Large intestine (tissue), 3 donors: ENCODE results near the gene FAM83C. TPM values are rescaled to one million over a fixed set of nuclear protein-coding genes. Genes with fewer than 3 reads are reported as not detected.

ENCODE experiments used
- DNase-seq, 2 donors: peaks; one replicate each; pipeline versions ENCODE4 v3.0.0 to v3.0.0-alpha.2; 2013
- H3K27ac ChIP-seq: one replicate; pipeline ENCODE4 v1.5.1; 2013; ENCODE audit warnings: low read length
- H3K27me3 ChIP-seq: 2 replicates; pipeline ENCODE4 v1.6.1; 2013; ENCODE audit warnings: low read length; ENCODE audit not compliant: control insufficient read depth, insufficient read depth
- H3K36me3 ChIP-seq: 2 replicates; pipeline ENCODE4 v1.6.1; 2013; ENCODE audit warnings: low read length; ENCODE audit not compliant: control insufficient read depth, insufficient read depth
- H3K4me1 ChIP-seq: one replicate; pipeline ENCODE4 v1.6.1; 2013; ENCODE audit warnings: low read length; ENCODE audit not compliant: control insufficient read depth, insufficient read depth
- H3K4me3 ChIP-seq: one replicate; pipeline ENCODE4 v1.5.1; 2013; ENCODE audit warnings: low read length
- H3K9me3 ChIP-seq: one replicate; pipeline ENCODE4 v1.6.1; 2013; ENCODE audit warnings: mild to moderate bottlenecking, low read depth, low read length, moderate library complexity; ENCODE audit not compliant: control insufficient read depth
- WGBS: methylation state at CpG from one replicate; pipeline ENCODE4 v1.1.5; 2013; ENCODE audit warnings: low lambda C conversion rate; ENCODE audit not compliant: insufficient coverage; 5-methylcytosine and 5-hydroxymethylcytosine counted together
- polyA plus RNA-seq: library from polyadenylated mRNA; unstranded; fragments of 120-200 nt; gene quantifications from one replicate; pipeline ENCODE4 v1.2.1, GENCODE V29; 2013

Gene FAM83C
- polyA plus RNA-seq, 1 donor = 0.01 TPM

GRCh38 chr20:35328689-35329088 is 36.5 kb upstream of the FAM83C start:
- 90% methylated on average over 2 of the region's 4 CpGs for WGBS
- Histone ChIP-seq H3K27ac (peak overlapping the region; percentile 84), H3K4me1 (peaks cover 41% of the 10 kb centered on the region), H3K27me3 (no peaks in the 10 kb centered on the region), H3K36me3 (peaks cover 2% of the 10 kb centered on the region), H3K9me3 (no peaks in the 10 kb centered on the region), H3K4me3 (no peak overlapping the region)
- DNase-seq = no peak

- no CpG with 5 or more reads among the region's 3 CpGs for WGBS
- no peaks in the 10 kb centered on the region for H3K9me3 ChIP-seq
- DNase-seq = no peak
- no peaks in the 10 kb centered on the region for H3K27me3 ChIP-seq
- no peak overlapping the region for H3K4me3 ChIP-seq
- H3K4me1 ChIP-seq = peaks cover 41% of the 10 kb centered on the region
- H3K36me3 ChIP-seq = peaks cover 2% of the 10 kb centered on the region
- peak overlapping the region; percentile 84 for H3K27ac ChIP-seq
These were observed 36.0 kb upstream of the FAM83C start for GRCh38 chr20:35328095-35328685.

DNA sequence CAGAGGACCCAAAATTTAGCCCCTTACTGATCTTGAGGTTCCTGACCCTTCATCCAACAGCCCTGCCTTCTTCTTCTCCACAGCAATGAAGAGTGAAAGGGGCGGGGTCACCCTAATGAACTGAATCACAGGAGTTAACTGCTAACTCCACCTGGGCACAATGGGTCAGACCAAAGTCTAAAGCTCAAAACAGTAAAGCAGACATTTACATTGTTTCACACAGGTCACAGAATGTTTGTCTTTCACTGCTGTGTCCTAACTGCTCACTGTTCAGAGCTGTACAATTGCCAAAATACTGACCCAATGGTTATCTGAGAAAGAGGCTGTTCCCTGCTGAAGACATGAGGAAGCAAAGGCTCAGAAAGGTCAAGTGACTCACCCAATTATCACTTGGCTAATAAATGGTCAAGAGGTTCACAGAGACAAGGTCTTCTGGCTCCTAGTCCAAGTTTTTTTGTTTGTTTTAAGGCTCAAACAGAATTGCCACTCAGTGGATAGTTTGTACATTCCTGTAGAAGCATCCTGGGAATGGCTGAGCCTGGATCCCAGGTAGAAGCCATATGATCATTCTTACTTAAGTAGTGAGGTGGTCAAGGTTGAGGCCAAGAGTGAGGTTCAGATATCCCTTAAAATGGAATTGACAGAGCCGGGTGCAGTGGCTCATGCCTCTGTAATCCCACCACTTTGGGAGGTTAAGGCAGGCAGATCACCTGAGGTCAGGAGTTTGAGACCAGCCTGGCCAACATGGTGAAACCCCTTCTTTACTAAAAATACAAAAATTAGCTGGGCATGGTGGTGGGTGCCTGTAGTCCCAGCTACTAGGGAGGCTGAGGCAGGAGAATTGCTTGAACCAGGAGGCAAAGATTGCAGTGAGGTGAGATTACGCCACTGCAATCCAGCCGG is 35.1 kb upstream of the FAM83C start:
- H3K36me3 ChIP-seq = no peaks in the 10 kb centered on the region
- H3K9me3 ChIP-seq = no peaks in the 10 kb centered on the region
- peaks cover 41% of the 10 kb centered on the region for H3K4me1 ChIP-seq
- WGBS = 55% methylated on average over 2 of the region's 4 CpGs
- H3K4me3 ChIP-seq = no peak overlapping the region
- DNase-seq = peak; percentile 89 to 97
- no peaks in the 10 kb centered on the region for H3K27me3 ChIP-seq
- H3K27ac ChIP-seq = peak overlapping the region; percentile 84

- Histone ChIP-seq H3K36me3 (no peaks in the 10 kb centered on the region), H3K9me3 (no peaks in the 10 kb centered on the region), H3K27ac (peak overlapping the region; percentile 84), H3K27me3 (no peaks in the 10 kb centered on the region), H3K4me3 (no peak overlapping the region), H3K4me1 (peaks cover 41% of the 10 kb centered on the region)
- 67% methylated on average over 1 of the region's 3 CpGs for WGBS
- no peak for DNase-seq
These were observed 34.5 kb upstream of the FAM83C start for GRCh38 chr20:35326740-35327073.

DNA sequence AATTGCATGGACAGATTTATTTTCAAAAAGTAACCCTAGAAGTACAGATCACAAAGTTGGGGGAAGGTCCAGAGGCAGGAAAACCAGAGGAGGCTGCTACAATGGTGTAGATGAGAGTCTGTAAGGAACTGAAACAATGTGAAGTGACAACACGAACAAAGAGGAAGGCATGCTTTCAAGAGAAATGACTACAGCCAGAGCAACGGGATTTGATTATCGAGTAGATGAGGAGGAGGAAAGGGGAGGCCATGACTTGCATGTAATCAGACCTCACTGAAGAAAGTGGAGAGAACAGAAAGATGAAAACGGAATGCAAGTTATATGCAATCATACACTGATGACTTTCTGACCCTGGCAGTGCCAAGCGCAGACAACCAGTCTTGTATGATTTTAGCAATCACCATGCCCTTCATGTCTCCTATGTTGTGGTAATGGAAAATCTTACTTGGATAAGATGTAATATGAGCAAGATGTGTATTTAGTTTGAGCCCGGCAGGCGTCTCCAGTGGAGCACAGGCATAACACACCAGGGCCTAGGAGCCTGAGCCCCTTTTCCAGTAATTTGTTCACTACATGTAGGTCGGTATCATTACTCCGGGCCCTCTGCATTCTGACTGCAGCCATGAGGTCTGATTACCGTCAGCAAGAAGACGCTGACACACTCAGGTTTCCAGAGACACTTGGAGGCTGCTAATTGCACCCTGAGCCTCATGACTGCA is 34.0 kb upstream of the FAM83C start:
- Histone ChIP-seq H3K4me1 (peaks cover 41% of the 10 kb centered on the region), H3K9me3 (no peaks in the 10 kb centered on the region), H3K36me3 (no peaks in the 10 kb centered on the region), H3K27ac (peak overlapping the region; percentile 84), H3K4me3 (no peak overlapping the region), H3K27me3 (no peaks in the 10 kb centered on the region)
- WGBS = 100% methylated on average over 1 of the region's 11 CpGs
- DNase-seq = peak; percentile 53 to 76

- DNase-seq = peak in 1 of 2 donors; percentile 67
- Histone ChIP-seq H3K9me3 (no peaks in the 10 kb centered on the region), H3K36me3 (no peaks in the 10 kb centered on the region), H3K27me3 (no peaks in the 10 kb centered on the region), H3K4me1 (peaks cover 47% of the 10 kb centered on the region), H3K4me3 (no peak overlapping the region), H3K27ac (peak overlapping the region; percentile 84)
- 70% methylated on average over 2 of the region's 6 CpGs for WGBS
These were observed 33.2 kb upstream of the FAM83C start for GRCh38 chr20:35325401-35325800.

- peak overlapping the region; percentile 77 for H3K27ac ChIP-seq
- peak; percentile 57 to 77 for DNase-seq
- H3K4me1 ChIP-seq = peaks cover 48% of the 10 kb centered on the region
- H3K36me3 ChIP-seq = no peaks in the 10 kb centered on the region
- no CpG with 5 or more reads among the region's 3 CpGs for WGBS
- no peaks in the 10 kb centered on the region for H3K27me3 ChIP-seq
- no peaks in the 10 kb centered on the region for H3K9me3 ChIP-seq
- no peak overlapping the region for H3K4me3 ChIP-seq
These were observed 28.3 kb upstream of the FAM83C start for GRCh38 chr20:35320396-35321126.

DNA sequence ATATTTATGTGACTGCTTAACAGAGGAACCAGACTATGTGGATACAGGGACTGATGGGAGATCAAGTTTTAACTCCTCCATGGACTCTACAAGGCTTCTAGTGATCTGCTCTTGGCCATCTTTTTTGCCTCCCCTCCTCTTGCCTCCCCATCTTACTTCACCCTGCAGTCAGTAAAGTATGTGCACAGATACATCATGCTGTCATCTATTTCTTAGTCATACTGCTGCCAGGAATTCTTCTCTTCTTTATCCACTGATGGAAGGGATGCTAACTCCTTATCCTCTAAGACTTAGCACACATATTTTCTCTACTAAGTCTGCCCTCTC is 27.6 kb upstream of the FAM83C start:
- DNase-seq = peak in 1 of 2 donors; percentile 33
- Histone ChIP-seq H3K9me3 (no peaks in the 10 kb centered on the region), H3K36me3 (no peaks in the 10 kb centered on the region), H3K27me3 (no peaks in the 10 kb centered on the region), H3K27ac (peak overlapping the region; percentile 77), H3K4me3 (no peak overlapping the region), H3K4me1 (peaks cover 47% of the 10 kb centered on the region)

GRCh38 chr20:35319192-35319870 is 27.1 kb upstream of the FAM83C start:
- DNase-seq = peak in 1 of 2 donors; percentile 59
- no peaks in the 10 kb centered on the region for H3K9me3 ChIP-seq
- no peak overlapping the region for H3K4me3 ChIP-seq
- peaks cover 47% of the 10 kb centered on the region for H3K4me1 ChIP-seq
- peak overlapping the region; percentile 77 for H3K27ac ChIP-seq
- H3K36me3 ChIP-seq = no peaks in the 10 kb centered on the region
- WGBS = 0% methylated on average over 3 of the region's 5 CpGs
- no peaks in the 10 kb centered on the region for H3K27me3 ChIP-seq
